Left hindlimb (tissue), 1 donor: ENCODE measurements around the gene CCL14.

Experiments
- DNase-seq: peaks from one replicate; pipeline ENCODE4 v3.0.0-alpha.2; 2018

Gene CCL14

GRCh38 chr17:35988164-35988563 is 1.6 kb upstream of the CCL14 start:
- DNase-seq, result no peak

DNA sequence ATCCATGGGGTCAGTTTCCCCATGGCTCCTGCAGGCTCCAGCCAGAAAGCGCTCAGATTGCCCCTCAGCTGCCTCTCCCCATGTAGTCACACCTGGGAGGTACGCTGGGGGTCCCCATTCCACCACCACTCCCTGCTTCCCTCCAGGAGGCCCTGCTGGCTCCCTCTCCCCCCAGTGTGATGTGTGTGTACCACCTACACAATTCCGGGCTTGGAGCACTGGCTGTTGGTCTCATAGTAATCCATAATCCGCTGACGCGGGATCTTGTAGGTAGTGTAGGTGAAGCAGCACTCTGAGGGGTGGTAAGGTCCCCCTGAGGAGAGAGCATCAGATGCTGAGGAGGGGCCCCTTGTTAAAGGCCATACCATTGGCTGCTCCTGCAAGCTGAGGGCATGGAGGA is 2.4 kb downstream of the CCL14 start:
- no peak for DNase-seq

DNA sequence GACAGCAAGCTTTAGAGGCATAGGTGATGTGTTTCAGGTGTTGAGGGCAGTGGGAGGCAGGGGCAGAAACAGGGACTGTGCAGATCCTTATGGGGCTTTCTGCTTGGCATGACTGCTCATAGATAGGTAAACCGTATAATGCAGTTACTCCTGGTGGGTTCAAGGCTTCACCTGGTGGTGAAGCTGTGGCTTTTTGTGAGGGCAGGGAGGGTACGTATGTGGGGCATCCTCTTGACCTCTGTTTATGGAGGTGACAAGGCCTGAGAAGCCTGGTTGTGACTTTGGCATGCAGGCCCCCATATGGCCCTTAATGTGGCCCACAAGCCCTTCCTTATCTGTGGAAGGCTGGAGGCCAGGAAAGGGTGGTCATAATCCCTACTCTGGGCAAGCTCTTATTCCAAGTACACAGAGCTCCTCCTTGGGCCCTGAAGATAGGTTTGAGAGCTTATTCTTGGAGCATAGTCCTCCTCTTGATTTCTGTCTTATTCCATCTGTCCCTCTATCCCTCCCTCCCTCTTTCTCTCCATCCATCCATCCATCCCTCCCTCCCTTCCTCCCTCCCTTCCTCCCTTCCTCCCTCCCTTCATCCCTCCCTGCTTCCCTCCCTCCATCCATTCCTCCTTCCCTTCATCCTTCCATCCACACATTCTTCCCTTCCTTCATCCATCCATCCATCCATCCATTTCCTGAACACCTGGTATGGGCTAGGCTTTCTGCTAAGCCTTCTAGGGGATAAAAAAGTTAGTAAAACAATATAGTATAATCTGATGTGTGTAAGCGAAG is 3.9 kb downstream of the CCL14 start:
- DNase-seq, result no peak

- no peak for DNase-seq
Measured at GRCh38 chr17:35981908-35982330, 4.6 kb downstream of the CCL14 start.

DNA sequence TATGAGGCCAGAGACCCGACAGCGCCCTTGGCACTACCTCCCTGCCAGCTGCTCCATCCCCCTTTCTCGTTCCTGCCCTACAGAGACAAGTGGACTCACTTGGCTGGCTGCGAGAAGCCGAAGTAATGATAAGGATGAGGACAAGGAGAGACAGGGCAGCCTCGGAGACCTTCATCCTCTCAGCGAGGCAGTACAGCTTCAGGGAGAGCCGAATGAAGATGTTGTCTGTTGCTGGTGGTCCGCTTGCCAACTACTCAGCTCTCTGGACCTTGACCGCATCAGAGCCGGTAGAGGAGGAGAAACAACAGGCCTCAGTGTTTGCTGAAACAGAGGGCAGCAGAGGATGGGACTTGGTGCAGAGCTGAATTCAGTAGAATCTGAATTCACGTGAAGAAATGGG is 5.3 kb downstream of the CCL14 start, which contains the start of gene CCL16:
TSS of gene CCL16 (minus strand) at position 252 of the 400 bp plus-strand sequence. CDS start at position 175, 77 bp downstream.
- DNase-seq, result no peak

GRCh38 chr17:35978346-35978745 is 8.2 kb downstream of the CCL14 start:
- DNase-seq, result no peak

DNA sequence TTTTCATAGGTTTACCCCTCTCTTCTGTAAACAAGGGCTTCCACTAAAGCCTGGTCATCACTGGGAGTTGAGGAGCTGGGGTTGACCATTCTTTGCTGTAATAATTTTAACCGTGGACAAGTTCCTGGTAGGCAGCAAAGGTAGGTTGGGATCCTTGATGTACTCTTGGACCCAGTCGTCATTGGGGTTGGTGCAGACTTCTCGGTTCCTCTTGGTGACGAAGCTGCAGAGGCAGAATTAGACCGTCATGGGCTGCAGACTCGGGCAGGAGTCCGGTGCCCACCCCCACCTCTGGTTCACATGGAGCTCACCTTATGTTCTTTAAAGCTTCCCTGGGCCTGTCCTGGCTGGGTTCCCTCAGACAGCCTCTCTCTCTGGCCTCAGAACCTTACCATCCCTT is 9.0 kb downstream of the CCL14 start:
- DNase-seq, result no peak

DNA sequence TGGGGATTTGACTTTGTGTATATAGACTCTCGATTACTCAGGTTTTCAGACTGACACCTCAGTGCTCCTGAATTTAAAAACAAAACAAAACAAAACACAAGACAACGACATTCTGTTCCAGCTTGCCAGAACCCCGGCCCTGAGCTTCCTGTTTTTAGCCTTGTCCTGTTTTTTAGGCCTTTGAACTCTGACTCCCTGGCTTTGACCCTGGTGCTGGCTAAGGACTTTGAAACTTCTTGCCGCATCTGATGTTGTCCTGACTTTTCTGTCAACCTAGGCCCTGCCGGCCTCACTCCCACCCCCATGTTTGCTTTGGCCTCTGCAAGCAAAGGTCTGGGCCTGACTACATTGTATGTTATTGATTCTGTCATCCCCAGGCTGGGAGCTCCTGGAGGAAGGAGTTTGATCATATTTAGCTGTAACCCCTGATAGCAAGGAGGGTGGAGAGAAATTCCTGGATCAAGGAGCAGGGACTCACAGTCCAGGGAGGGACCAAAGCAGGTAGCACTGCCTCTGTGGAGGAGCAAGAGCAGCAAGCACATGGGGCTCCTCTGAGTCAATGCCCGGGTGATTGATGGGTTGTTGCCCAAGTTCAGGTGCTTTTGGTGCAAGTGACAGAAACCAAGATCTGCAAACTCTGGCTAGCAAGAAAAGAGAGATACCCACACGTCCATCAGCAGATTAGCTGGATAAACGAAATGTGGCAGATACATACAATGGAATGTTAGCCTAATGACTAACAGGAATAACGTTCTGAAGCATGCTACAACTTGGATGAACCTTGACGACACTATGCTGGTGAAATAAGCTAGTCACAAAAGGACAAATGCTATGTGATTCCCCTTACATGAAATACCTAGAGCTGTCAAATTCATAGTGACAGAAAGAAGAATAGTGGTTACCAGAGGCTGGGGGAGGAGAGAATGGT is 12.9 kb downstream of the CCL14 start:
- DNase-seq, result no peak

DNA sequence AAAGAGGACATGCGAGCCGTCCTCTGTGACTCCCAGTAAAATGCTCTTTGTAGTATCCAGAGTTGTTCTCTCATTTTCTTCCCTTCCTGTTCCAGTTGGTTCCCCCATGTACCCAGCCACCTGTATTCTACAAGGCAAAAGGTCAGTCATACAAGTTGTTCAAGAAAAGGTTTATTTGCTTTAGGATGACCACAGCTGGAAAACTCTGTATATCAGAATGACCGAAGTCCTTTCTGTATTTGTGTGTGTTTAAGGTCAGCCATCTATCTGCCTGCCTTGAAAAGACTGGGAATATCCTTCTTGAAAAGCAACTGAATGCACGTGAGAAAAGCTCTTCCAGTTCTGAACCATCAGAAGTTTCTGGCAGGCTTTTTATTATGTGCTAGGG is 13.6 kb downstream of the CCL14 start:
- no peak for DNase-seq

GRCh38 chr17:35972535-35972934 is 14.0 kb downstream of the CCL14 start:
- no peak for DNase-seq

DNA sequence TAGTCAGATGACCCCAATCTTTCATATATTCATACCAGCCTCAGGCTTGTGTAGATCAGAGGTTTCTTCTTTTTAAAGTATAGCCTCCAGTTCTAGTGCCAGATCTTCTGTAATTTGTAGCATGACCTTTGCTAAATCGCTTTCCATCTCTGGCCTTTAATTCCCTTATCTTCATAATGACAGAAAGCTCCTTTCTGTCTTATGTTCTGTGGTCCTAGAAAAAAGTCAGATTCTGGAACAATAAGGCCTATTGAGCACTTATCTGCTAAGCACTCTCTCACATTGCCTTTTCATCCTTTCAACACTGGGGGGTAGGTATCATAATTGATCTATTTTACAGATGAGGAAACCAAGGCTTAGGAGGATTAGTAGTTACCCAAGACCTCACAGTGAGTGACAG is 14.5 kb downstream of the CCL14 start:
- DNase-seq, result no peak

- peak; percentile 68 for DNase-seq
Measured at GRCh38 chr17:35969558-35970380, 16.8 kb downstream of the CCL14 start.

DNA sequence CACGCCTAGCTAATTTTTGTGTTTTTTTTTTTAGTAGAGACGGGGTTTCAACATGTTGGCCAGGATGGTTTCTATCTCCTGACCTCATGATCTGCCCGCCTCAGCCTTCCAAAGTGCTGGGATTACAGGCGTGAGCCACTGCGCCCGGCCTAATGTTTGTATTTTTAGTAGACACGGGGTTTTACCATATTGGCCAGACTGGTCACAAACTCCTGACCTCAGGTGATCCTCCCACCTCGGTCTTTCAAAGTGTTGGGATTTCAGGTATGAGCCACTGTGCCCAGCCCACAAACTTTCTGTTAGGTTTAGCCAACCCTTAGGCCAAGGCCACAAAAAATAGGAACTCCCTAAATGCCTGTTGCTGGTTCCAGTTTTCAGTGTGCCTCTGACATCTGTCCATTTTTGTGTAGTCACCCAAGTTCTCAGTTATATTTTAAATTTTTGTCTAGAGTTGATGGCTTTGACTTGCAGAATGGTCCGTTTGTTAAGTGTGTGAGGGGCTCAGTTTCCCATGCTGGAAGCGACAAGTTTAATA is 17.9 kb downstream of the CCL14 start:
- DNase-seq, result no peak

GRCh38 chr17:35965272-35965671 is 21.3 kb downstream of the CCL14 start:
- no peak for DNase-seq

GRCh38 chr17:35963663-35964062 is 22.9 kb downstream of the CCL14 start:
- no peak for DNase-seq

DNA sequence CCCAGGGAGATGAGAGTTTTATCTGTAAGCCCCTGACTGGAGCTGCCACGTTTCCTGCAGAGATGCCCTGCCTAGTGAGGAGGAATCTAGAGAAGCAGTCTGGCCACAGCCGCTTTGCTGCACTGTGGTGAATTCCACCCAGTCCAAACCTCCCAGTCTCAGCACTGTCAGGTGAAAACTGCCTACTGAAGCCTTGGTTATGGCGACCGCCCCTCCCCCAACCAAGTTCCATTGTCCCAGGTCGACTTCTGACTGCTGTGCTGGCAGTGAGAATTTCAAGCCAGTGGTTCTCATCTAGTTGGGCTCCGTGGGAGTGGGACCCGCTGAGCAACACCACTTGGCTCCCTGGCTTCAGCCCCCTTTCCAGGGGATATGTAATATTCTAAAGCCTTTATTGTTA is 32.8 kb downstream of the CCL14 start:
- DNase-seq, result no peak

DNA sequence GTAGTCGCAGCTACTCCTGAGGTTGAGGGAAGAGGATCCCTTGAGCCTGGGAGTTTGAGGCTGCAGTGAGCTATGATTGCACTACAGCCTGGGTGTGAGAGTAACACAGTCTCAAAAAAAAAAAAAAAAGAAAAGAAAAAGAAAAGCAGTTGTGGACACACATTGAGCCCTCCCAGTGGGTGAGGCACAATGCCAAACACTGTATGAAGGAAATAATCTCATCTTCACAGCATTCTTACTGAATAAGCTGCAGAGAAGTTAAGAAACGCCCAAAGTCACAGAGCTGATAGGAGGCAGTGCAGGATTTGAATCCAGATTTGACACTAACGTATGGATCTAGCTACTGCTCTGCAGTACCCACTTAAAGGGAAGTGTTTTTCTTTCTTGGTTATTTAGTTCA is 37.1 kb downstream of the CCL14 start:
- no peak for DNase-seq

DNA sequence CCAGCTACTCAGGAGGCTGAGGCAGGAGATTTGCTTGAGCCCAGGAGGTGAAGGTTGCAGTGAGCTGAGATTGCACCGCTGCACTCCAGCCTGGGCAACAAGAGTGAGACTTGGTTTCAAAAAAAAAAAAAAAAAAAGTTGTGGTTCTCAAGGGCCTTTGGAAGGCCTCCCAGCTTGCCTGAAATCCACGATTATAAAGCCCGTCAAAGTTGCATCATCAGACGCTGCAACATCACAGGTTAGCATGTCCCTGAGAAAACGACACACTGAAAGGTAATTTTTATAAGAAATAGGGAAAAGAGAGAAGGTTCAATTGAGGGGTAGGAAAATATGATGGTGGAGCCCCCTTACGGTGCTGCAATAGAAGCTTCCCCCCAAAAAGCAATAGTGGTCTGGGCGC is 38.4 kb downstream of the CCL14 start:
- DNase-seq, result no peak

GRCh38 chr17:35947156-35947585 is 39.4 kb downstream of the CCL14 start:
- DNase-seq, result no peak

DNA sequence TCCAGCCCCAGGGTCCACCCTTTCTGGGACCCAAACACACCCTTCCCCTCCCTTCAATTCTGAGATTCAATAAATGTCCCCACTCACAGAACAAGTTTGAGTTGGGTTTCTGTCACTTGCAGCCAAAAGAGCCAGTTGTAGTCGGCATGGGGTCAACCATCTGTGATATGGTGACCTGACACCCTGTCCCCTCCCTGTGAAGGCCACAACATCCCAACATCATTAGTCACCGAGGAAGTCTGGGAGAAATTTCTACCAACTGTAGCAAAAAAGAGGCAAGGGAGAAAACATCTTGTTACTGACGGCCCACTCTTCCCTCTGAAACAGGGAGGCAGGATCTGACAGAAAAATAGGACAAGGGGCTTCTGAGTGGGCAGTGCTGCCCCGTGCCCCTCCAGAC is 42.4 kb downstream of the CCL14 start:
- no peak for DNase-seq

DNA sequence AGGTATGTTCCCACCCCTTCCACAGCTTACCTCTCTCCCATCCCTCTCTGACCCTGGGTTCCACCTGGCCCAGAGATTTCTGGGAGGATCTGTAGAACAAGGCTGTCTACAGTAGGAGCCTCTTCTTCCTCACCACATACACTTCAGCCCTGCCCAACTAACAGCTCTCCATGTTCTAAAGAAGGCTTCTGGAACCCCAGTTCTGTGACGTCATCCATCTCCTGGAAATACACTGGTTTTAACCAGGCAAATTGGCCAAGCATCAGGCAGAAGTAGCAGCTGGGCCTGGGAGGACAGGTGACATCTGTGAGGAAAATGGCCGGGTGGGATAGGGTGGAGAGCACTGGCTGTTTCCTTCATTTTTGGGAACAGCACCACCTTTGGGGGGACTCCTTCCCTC is 43.0 kb downstream of the CCL14 start, which contains the start of gene LYZL6:
TSS of gene LYZL6 (minus strand) at position 177 of the 400 bp plus-strand sequence. CDS start 4,357 bp downstream, outside the sequence.
- DNase-seq, result no peak

GRCh38 chr17:35942588-35943186 is 43.8 kb downstream of the CCL14 start:
- no peak for DNase-seq
